Dermis microvascular lymphatic vessel endothelial cell (primary cell): ENCODE data around the gene GOLGB1. TPM values are rescaled to one million over a fixed set of nuclear protein-coding genes. Genes with fewer than 3 reads are reported as not detected.
"Not testable (repeated sequence)": the region's sequence is repeated elsewhere in the genome, so short reads cannot be mapped to it uniquely, and the experiment has no call there.

ENCODE experiments used
- DNase-seq, 2 donors: peaks; one replicate each; pipeline versions ENCODE4 v3.0.0 to v3.0.0-alpha.2; 2010; ENCODE audit warnings: low read depth in 2 of 2
- total RNA-seq: library from RNA; depleted of rRNA; stranded (reverse); fragments of >200 nt; gene quantifications from 2 replicates; pipeline ENCODE4 v1.2.1, GENCODE V29; 2014

Gene GOLGB1
- total RNA-seq, 1 donor from 2014 or later = 28.0 TPM

- DNase-seq = not testable (repeated sequence)
These were observed 60.8 kb downstream of the GOLGB1 start for GRCh38 chr3:121688747-121689146.

DNA sequence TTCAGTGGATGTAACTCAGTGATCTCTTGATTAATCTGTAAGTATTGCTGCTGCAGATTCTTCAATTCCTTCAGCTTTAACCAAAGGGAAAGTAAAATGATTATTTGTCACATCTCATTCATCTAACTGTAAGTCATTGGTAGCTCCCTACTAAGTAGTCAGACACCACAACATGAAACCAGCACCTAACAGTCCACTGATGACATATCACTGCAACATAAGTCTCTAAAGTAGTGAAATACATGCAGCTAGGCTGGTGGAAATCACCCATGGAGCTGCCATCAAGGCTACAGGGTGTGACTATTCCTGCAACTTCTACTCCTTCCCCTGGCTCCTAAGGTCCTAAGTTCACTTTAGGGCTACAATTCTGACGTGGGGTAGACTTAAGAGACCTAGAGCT lies 67.7 kb downstream of the GOLGB1 start:
- no peak for DNase-seq

DNA sequence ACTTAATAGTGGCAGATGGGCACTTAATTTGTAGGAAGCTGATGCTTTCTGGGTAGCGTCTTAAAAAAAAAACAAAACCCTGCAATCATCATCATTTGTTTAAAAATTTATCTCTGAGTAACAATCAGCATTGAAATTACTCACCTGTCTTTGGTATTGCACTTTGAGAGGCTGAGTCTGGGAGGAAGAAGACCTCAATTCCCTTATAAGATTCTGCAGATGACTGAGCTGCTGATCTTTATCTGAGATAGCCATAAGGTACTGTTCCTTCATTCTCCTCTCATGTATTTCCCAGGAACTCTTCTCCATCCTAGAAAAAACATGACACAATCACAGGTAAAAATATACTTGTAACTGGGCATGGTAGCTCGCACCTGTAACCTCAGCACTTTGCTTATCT lies 72.4 kb downstream of the GOLGB1 start:
- no peak for DNase-seq

DNA sequence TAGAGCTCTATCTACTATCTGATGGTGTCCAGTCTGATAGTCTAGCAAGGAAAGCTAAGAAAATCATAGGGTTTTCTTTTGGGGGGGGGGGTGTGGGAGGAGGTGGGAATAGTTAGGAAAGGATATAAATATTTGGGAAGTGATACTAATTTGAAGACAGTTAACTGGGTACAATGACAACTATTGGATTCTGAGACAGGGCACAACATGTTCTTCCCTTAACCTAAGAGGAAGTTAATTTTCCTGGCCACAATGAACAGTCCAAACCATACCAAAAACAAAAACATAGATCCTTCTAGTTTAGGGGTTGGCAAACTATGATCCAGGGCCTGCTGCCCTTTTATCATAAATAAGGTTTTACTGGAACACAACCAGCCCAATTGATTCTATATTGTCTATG lies 78.9 kb downstream of the GOLGB1 start:
- DNase-seq = no peak

- DNase-seq = no peak
These were observed 82.2 kb downstream of the GOLGB1 start for GRCh38 chr3:121667333-121667732.

DNA sequence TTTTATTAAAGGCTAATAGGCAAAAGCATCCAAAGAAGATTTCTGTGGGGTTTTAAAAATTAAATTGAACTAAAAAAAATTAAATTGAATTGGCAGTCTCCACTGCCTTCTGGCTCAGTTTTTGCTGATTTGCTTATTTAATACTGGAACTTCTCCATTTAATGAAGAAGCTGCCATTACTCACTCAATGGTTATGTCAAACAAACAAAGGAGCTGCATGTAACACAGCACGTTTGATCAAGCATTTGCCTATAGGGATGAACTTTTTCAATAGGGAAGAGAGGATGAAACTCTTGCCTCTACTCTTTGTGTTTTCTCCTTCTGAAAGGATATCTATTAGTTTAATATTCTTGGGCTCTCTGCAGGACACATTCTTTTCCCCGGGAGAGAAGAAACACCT lies 84.1 kb downstream of the GOLGB1 start:
- DNase-seq = no peak

- DNase-seq = no peak
These were observed 86.2 kb downstream of the GOLGB1 start for GRCh38 chr3:121663171-121663847.

GRCh38 chr3:121662742-121663141 lies 86.8 kb downstream of the GOLGB1 start:
- DNase-seq = no peak

DNA sequence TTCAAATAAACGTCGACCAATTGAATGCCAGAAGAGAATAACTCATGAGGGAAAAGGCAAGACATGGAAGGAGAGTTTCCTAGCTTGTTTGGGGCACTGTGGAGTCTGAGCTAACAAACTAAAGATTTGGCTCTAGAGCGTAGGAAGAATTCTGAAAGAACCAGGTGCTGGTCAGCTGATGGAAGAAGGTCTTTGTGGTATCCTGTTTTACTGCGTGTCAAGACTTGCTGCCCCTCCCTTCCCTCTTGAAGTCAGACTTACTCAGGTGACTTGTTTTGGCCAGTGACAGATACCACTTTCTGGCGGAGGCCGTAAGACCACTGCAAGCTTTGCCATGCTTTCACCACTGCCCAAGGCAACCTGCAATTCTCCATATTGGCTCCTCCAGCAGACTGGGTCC lies 88.2 kb downstream of the GOLGB1 start:
- DNase-seq = no peak

DNA sequence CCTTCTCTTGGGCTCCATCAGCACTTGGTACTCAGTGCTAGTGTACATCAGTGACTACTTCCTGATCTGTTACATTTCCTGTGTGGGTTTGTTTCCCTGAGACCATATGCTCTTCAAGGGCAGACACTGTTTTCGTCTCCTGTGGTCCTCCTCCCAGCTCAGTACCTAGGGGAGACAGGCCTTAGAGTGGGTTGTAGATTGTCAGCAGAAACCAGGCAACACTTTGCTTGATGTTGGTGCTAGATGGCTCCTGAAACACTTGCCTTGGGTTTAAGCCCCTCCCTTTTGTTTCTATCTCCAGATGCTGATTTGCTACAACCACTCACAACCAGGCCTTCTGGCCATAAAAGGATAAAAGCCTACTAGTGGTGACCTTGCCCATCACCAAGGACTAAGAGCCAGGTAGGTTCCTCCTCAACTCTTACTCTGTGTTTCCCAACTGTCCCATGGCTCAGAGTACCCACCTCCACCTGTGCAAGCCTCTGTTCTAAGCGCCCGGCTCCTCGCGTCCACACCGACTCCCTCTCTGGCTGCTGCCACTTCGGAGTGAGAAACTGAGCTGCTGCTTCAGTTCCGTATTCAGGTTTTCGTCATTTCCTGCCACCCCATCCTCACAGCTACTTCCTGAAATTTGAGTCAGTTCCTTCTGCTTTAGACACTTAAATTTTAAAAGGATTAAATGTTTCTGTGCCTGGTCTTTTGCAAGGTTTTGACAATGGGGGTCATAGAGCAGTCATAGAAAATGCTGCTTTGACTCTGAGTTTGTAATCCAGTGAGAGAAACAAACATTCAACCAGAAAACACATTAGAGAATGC lies 89.0 kb downstream of the GOLGB1 start, which contains the start of gene HCLS1:
Gene HCLS1 (minus strand): TSS at position 548 of the 816 bp plus-strand sequence. CDS start 2,556 bp downstream, outside the sequence.
- peak in 1 of 2 donors; percentile 75 for DNase-seq

DNA sequence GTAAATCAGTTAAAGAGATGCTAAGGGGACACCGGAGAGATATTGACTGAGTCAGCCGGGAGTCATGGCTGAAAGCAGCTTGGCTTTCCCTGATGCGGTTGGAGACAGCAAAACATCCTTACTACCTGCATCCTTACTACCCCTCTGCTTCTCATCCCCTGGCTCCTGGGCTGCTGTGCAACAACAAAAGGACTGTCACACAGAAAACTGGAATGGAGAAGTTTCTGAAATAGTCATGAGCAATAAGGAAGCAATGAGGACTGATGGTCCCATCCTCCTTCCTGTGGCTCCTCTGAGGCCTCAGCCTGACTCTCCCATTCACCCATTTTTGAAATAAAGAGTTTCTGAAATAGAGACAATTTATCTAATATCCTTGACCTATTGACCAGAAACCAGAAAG lies 90.0 kb downstream of the GOLGB1 start:
- DNase-seq = no peak

- DNase-seq = peak; percentile 65 to 78
These were observed 90.7 kb downstream of the GOLGB1 start for GRCh38 chr3:121658716-121659435.

DNA sequence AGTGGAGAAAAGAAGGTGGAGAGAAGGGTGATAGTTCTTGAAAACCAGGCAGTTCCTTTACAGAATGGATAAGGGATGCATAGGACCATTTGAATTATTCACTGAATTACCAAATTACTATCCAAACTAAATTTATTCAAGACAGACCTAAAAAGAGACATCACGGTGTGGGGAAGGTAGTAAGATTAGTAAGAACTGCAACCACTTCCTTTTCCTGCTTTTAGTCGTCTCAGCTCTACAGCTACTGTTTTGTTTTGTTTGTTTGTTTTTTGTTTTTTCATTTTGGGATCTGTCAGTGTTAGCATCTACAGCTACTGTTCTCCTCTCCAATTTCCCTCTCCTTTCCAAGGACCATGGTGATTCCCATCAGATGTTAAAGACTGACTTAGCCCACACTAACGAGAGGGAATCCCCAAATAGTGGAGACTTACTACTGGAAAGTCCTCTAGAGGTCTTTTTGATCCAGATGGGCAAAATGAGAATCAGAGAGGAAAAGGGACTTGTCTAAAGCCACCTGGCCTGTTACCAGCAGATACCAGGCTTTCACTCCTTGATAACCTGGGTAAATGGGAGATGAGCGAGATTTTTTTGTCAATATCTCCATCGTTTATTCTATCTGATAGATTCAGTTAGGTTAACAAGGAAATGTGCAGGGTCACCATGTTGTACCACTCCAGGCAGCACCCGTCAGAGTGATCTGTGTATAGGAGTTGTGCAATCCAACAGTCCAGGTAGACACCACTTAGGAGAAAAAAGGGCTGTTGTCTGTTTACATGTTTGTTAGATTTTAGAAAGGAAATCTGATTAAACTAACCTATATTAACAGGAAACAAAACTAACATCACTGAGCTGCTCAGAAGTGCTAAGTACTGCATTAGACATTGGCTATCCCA lies 94.8 kb downstream of the GOLGB1 start:
- no peak for DNase-seq

GRCh38 chr3:121651684-121652083 lies 97.9 kb downstream of the GOLGB1 start:
- peak in 1 of 2 donors; percentile 58 for DNase-seq

DNA sequence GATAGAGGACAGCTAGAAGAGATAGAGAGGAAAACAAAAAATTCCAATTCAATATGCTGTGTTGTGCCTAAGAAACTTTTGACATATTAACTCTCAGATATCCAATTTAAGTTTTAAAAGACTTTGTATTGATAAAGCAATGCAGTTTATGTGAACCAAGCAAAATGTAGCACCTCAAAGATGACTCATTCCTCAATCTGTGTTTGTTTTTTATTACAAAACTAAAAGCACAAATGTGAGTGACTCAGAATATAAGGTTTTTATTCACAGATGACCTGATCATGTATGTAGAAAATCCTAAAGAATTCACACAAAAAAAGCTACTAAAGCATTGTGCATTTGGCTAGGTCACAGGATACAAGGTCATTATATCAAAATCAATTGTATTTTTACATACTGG lies 99.9 kb downstream of the GOLGB1 start:
- DNase-seq = no peak

- no peak for DNase-seq
These were observed 101.2 kb downstream of the GOLGB1 start for GRCh38 chr3:121648219-121648958.

GRCh38 chr3:121645054-121645453 lies 104.5 kb downstream of the GOLGB1 start:
- no peak for DNase-seq

GRCh38 chr3:121642601-121643314 lies 106.8 kb downstream of the GOLGB1 start:
- DNase-seq = no peak

DNA sequence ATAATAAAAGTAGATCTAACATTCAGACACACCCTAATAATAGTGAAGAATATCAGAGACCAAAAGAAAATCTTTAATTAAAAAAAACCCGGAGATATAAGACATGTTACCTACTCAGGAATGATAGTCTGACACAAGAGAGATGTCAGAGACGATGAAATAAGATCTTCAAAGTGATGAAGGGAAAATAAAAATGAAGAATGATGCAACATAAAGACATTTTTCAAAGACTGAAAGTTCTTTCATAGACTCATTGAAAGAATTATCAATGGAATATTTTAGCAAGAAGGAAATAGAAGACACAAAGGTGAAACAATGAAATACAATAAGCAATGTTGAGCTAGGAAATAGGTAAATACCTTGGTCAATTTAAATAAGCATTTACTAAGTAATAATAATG lies 108.4 kb downstream of the GOLGB1 start:
- no peak for DNase-seq

- no peak for DNase-seq
These were observed 111.6 kb downstream of the GOLGB1 start for GRCh38 chr3:121637922-121638321.
